DOHH2 (cell line): ENCODE results near the gene PALM.
"Not testable (repeated sequence)": the region's sequence is repeated elsewhere in the genome, so short reads cannot be mapped to it uniquely, and the experiment has no call there.

Experiments used
- H3F3A ChIP-seq: fragments of 200-600 bp; sonication (generic), shearing (Covaris generic); 2 replicates; pipeline ENCODE4 v1.6.0; 2016; ENCODE audit warnings: antibody characterized with exemption, mild to moderate bottlenecking; ENCODE audit not compliant: control insufficient read depth, insufficient read depth
- H3K27ac ChIP-seq: fragments of 200-600 bp; sonication (generic); 2 replicates; pipeline ENCODE4 v1.5.1; 2014; ENCODE audit warnings: low read depth, mild to moderate bottlenecking, low read length, moderate library complexity
- H3K27me3 ChIP-seq: fragments of 200-600 bp; sonication (generic); 2 replicates; pipeline ENCODE4 v1.6.1; 2014; ENCODE audit warnings: mild to moderate bottlenecking, low read length, mixed read lengths; ENCODE audit not compliant: control insufficient read depth
- H3K36me3 ChIP-seq: fragments of 200-600 bp; sonication (generic); 2 replicates; pipeline ENCODE4 v1.6.1; 2014; ENCODE audit warnings: mild to moderate bottlenecking, low read length, moderate library complexity, mixed read lengths; ENCODE audit not compliant: control insufficient read depth
- H3K4me1 ChIP-seq: fragments of 200-600 bp; sonication (generic); 2 replicates; pipeline ENCODE4 v1.6.1; 2014; ENCODE audit warnings: mild to moderate bottlenecking, low read length, mixed read lengths; ENCODE audit not compliant: control insufficient read depth
- H3K4me2 ChIP-seq: fragments of 200-600 bp; sonication (generic); 2 replicates; pipeline ENCODE4 v1.6.0; 2014; ENCODE audit warnings: mild to moderate bottlenecking, low read length, moderate library complexity
- H3K4me3 ChIP-seq: fragments of 200-600 bp; sonication (generic); 2 replicates; pipeline ENCODE4 v1.5.1; 2014; ENCODE audit warnings: mild to moderate bottlenecking, low read length, mixed read lengths
- H3K79me2 ChIP-seq: fragments of 200-600 bp; sonication (generic); 2 replicates; pipeline ENCODE4 v1.6.1; 2014; ENCODE audit warnings: mild to moderate bottlenecking, low read length, mixed read lengths; ENCODE audit not compliant: control insufficient read depth
- H3K9me2 ChIP-seq: fragments of 200-600 bp; sonication (generic); replicated peaks from 2 replicates; pipeline ENCODE4 v1.6.1; 2014; ENCODE audit warnings: mild to moderate bottlenecking, low read length, mixed read lengths; ENCODE audit not compliant: control insufficient read depth
- H3K9me3 ChIP-seq: fragments of 200-600 bp; sonication (generic); 2 replicates; pipeline ENCODE4 v1.6.1; 2014; ENCODE audit warnings: antibody characterized with exemption, low read length, mixed read lengths; ENCODE audit not compliant: control insufficient read depth, insufficient read depth
- H4K20me1 ChIP-seq: fragments of 200-600 bp; sonication (generic); 2 replicates; pipeline ENCODE4 v1.6.0; 2014; ENCODE audit warnings: low read depth, mild to moderate bottlenecking, antibody characterized with exemption, low read length, moderate library complexity; ENCODE audit not compliant: control insufficient read depth, insufficient read depth
- EZH2phosphoT487 ChIP-seq: fragments of 200-600 bp; sonication (generic); IDR thresholded peaks from 2 replicates; pipeline ENCODE4 v1.6.1; 2017; ENCODE audit warnings: borderline replicate concordance, mild to moderate bottlenecking, antibody characterized with exemption, low read length, moderate library complexity, mixed read lengths
- TF ChIP-seq, protein P1 (sequence below): fragments of 200-600 bp; sonication (generic); IDR thresholded peaks from one replicate; pipeline ENCODE4 v1.5.1; 2014; ENCODE audit warnings: antibody characterized with exemption, mild to moderate bottlenecking, low read depth, low read length; ENCODE audit not compliant: poor library complexity, severe bottlenecking

PALM gene

DNA sequence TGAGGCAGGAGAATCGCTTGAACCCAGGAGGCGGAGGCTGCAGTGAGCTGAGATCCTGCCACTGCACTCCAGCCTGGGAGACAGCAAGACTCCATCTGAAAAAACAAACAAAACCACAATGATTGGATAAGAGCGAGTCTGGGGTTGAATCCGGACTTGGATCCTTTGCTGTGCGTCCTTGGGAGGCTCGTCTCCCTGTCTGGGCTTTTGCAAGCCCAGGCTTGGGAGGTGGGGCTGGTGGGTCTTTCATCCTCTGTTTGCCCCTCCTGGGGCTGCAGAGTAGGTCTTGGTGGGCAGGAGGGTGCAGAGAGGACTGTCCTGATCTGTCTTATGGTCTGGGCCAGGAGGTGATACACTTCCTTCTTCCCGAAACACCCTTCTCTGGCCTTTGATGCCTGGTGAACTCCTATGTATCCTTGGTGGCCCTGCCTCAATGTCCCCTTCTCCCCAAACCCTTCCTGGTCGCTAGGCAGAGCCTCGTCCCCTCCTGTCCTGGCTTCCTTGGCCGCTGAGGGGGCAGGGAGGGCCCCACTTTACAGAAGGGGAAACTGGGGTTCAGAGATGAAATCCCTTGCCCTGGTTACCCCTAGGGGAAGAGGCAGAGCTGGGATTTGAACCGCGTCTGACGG lies 16.8 kb downstream of the PALM start:
- Histone ChIP-seq H3K4me1 (peaks cover 15% of the 10 kb centered on the region), H3K79me2 (no peaks in the 10 kb centered on the region), H3K9me3 (no peaks in the 10 kb centered on the region), H3K9me2 (no peaks in the 10 kb centered on the region), H3K27ac (no peak overlapping the region), H3K36me3 (no peaks in the 10 kb centered on the region), H3K27me3 (peaks cover 12% of the 10 kb centered on the region), H3K4me3 (no peak overlapping the region), H3F3A (no peaks in the 10 kb centered on the region), H4K20me1 (no peaks in the 10 kb centered on the region), H3K4me2 (no peak overlapping the region)
- TF ChIP-seq EZH2phosphoT487 = no peak
- TF ChIP-seq, protein P1, sequence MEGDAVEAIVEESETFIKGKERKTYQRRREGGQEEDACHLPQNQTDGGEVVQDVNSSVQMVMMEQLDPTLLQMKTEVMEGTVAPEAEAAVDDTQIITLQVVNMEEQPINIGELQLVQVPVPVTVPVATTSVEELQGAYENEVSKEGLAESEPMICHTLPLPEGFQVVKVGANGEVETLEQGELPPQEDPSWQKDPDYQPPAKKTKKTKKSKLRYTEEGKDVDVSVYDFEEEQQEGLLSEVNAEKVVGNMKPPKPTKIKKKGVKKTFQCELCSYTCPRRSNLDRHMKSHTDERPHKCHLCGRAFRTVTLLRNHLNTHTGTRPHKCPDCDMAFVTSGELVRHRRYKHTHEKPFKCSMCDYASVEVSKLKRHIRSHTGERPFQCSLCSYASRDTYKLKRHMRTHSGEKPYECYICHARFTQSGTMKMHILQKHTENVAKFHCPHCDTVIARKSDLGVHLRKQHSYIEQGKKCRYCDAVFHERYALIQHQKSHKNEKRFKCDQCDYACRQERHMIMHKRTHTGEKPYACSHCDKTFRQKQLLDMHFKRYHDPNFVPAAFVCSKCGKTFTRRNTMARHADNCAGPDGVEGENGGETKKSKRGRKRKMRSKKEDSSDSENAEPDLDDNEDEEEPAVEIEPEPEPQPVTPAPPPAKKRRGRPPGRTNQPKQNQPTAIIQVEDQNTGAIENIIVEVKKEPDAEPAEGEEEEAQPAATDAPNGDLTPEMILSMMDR = no peak

DNA sequence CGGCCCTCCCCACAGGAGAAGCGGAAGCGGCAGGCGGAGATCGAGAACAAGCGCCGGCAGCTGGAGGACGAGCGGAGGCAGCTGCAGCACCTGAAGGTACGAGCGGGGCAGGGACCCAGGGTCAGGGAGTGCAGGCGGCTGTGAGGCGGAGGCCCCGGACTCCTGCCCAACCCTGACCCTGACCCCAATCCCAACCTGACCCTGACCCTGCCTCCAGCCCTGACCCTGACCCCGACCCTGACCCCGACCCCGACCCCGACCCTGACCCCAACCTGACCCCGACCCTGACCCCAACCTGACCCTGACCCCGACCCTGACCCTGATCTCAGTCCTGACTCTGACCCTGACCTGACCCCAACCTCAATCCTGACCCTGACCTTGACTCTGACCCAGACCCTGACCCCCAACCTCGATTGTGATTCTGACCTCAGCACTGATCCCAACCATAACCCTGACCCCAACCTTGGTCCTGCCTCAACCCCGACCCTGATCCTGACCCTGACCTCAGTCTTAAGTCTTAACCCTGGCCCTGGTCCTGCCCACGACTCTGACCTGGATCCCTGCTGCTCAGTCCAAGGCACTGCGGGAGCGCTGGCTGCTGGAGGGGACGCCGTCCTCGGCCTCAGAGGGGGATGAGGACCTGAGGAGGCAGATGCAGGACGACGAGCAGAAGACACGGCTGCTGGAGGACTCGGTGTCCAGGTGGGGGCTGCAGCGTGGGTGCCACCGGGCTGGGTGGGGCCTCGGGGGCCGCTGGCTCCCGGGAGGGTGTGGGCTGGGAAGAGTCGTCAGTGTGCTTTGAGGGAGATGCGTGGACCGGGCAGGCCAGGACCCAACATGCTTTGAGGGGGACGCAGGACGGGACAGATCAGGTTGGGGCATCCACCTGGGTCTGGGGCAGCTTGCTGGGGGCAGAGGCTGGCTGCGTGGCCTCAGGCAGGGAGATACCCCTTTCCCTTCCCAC lies 18.5 kb downstream of the PALM start:
- no peaks in the 10 kb centered on the region for H3K9me3 ChIP-seq
- no peaks in the 10 kb centered on the region for H3K36me3 ChIP-seq
- no peaks in the 10 kb centered on the region for H3K9me2 ChIP-seq
- no peak for TF ChIP-seq EZH2phosphoT487
- TF ChIP-seq, protein P1 = no peak
- no peaks in the 10 kb centered on the region for H3F3A ChIP-seq
- no peak overlapping the region for H3K4me3 ChIP-seq
- no peaks in the 10 kb centered on the region for H3K79me2 ChIP-seq
- no peaks in the 10 kb centered on the region for H4K20me1 ChIP-seq
- no peak overlapping the region for H3K4me2 ChIP-seq
- no peak overlapping the region for H3K27ac ChIP-seq
- peaks cover 13% of the 10 kb centered on the region for H3K4me1 ChIP-seq
- peaks cover 12% of the 10 kb centered on the region for H3K27me3 ChIP-seq

GRCh38 chr19:728011-728410 lies 19.3 kb downstream of the PALM start:
- H3K4me2 ChIP-seq = no peak overlapping the region
- no peaks in the 10 kb centered on the region for H3K79me2 ChIP-seq
- H4K20me1 ChIP-seq = no peaks in the 10 kb centered on the region
- H3K36me3 ChIP-seq = no peaks in the 10 kb centered on the region
- no peak overlapping the region for H3K4me3 ChIP-seq
- TF ChIP-seq EZH2phosphoT487 = no peak
- H3K27me3 ChIP-seq = peaks cover 11% of the 10 kb centered on the region
- H3K9me2 ChIP-seq = no peaks in the 10 kb centered on the region
- no peaks in the 10 kb centered on the region for H3K9me3 ChIP-seq
- no peak overlapping the region for H3K27ac ChIP-seq
- no peaks in the 10 kb centered on the region for H3F3A ChIP-seq
- peaks cover 6% of the 10 kb centered on the region for H3K4me1 ChIP-seq

- H3K79me2 ChIP-seq, H3K4me2 ChIP-seq, H3F3A ChIP-seq, H3K9me2 ChIP-seq, H3K36me3 ChIP-seq, H3K4me3 ChIP-seq, H4K20me1 ChIP-seq, H3K4me1 ChIP-seq, H3K9me3 ChIP-seq, H3K27ac ChIP-seq, H3K27me3 ChIP-seq: not testable (repeated sequence)
Measured at GRCh38 chr19:729564-729963, 20.8 kb downstream of the PALM start.
